SK-N-SH (cell line): ENCODE results near the gene AFAP1L1. TPM values are rescaled to one million over a fixed set of nuclear protein-coding genes. Genes with fewer than 3 reads are reported as not detected.
"Not testable (repeated sequence)": the region's sequence is repeated elsewhere in the genome, so short reads cannot be mapped to it uniquely, and the experiment has no call there.

Experiments used
- CTCF ChIA-PET: fragments of 300-600, 350-600 bp; formaldehyde crosslinking; extraction: SDS; loops from one replicate; lab custom pipeline; 2021; lab: Yijun Ruan, JAX
- POLR2A ChIA-PET: fragments of 350-600 bp; sonication (Branson Sonifier 250); formaldehyde crosslinking; extraction: SDS; loops from one replicate; lab custom pipeline; 2020; ENCODE audit warnings: antibody characterized with exemption, inconsistent platforms; lab: Yijun Ruan, JAX
- DNase-seq: peaks from one replicate; pipeline ENCODE4 v3.0.0; 2012
- H2AFZ ChIP-seq: fragments of 200-600 bp; sonication (generic); 2 replicates; pipeline ENCODE4 v1.8.1; 2016; ENCODE audit warnings: antibody characterized with exemption, mild to moderate bottlenecking, low read depth
- H3F3A ChIP-seq: fragments of 200-600 bp; sonication (generic); replicated peaks from 2 replicates; pipeline ENCODE3; 2016; ENCODE audit warnings: antibody characterized with exemption, mild to moderate bottlenecking; ENCODE audit not compliant: insufficient read depth
- H3K27ac ChIP-seq, 2 experiments: fragments of 200-500 bp in 1 of 2; fragments of 200-600 bp in 1 of 2; sonication (Bioruptor generic) in 1 of 2; sonication (generic), shearing (Covaris generic) in 1 of 2; 2 replicates each; pipeline versions ENCODE4 v1.5.1 to v1.6.1; 2014 to 2016; ENCODE audit warnings: low read depth in 2 of 2, inconsistent platforms in 1 of 2, low read length in 1 of 2, mild to moderate bottlenecking in 1 of 2, mixed read lengths in 1 of 2
- H3K27me3 ChIP-seq: fragments of 200-600 bp; sonication (generic), shearing (Covaris generic); 2 replicates; pipeline ENCODE4 v1.6.1; 2016; ENCODE audit warnings: mixed run types; ENCODE audit not compliant: insufficient read depth
- H3K36me3 ChIP-seq, 2 experiments: fragments of 200-500 bp in 1 of 2; fragments of 200-600 bp in 1 of 2; sonication (Bioruptor generic) in 1 of 2; sonication (generic) in 1 of 2; replicated peaks in 1 of 2; 2 replicates each; pipeline versions ENCODE3 to v1.5.1; 2014 to 2016; ENCODE audit warnings: low read length in 1 of 2, mild to moderate bottlenecking in 1 of 2; ENCODE audit not compliant: insufficient read depth in 2 of 2, control insufficient read depth in 1 of 2
- H3K4me1 ChIP-seq, 2 experiments: fragments of 200-500 bp in 1 of 2; fragments of 200-600 bp in 1 of 2; sonication (Bioruptor generic) in 1 of 2; sonication (generic), shearing (Covaris generic) in 1 of 2; 2 replicates each; pipeline versions ENCODE4 v1.5.1 to v1.6.1; 2014 to 2016; ENCODE audit warnings: low read depth in 1 of 2, low read length in 1 of 2, mixed run types in 1 of 2; ENCODE audit not compliant: insufficient read depth in 2 of 2, control insufficient read depth in 1 of 2
- H3K4me2 ChIP-seq: fragments of 200-600 bp; sonication (generic), shearing (Covaris generic); 2 replicates; pipeline ENCODE4 v1.6.1; 2017; ENCODE audit warnings: mixed run types
- H3K4me3 ChIP-seq, 2 experiments: fragments of 200-500 bp in 1 of 2; fragments of 200-600 bp in 1 of 2; sonication (Bioruptor generic) in 1 of 2; sonication (generic), shearing (Covaris generic) in 1 of 2; 2 replicates each; pipeline versions ENCODE4 v1.5.1 to v1.8.1; 2014 to 2016; ENCODE audit warnings: low read depth in 2 of 2, inconsistent platforms in 1 of 2, low read length in 1 of 2, mild to moderate bottlenecking in 1 of 2, mixed read lengths in 1 of 2, moderate library complexity in 1 of 2
- H3K79me2 ChIP-seq: fragments of 200-600 bp; sonication (generic); 2 replicates; pipeline ENCODE4 v1.8.1; 2017; ENCODE audit warnings: mild to moderate bottlenecking; ENCODE audit not compliant: insufficient read depth
- H3K9ac ChIP-seq: fragments of 200-600 bp; sonication (generic); 2 replicates; pipeline ENCODE4 v1.6.1; 2017; ENCODE audit warnings: mixed run types
- H3K9me2 ChIP-seq: fragments of 200-600 bp; sonication (generic); 2 replicates; pipeline ENCODE4 v1.6.1; 2017; ENCODE audit warnings: mixed run types
- H3K9me3 ChIP-seq: fragments of 200-600 bp; sonication (generic); 2 replicates; pipeline ENCODE4 v1.6.1; 2017; ENCODE audit warnings: mixed run types, mild to moderate bottlenecking, moderate library complexity
- H4K20me1 ChIP-seq: fragments of 200-600 bp; sonication (generic); 2 replicates; pipeline ENCODE4 v1.6.1; 2017; ENCODE audit warnings: mild to moderate bottlenecking, mixed run types; ENCODE audit not compliant: insufficient read depth
- GABPA ChIP-seq: IDR thresholded peaks from 2 replicates; pipeline ENCODE4 v1.4.0; 2012; ENCODE audit warnings: low read depth, mild to moderate bottlenecking
- MAX ChIP-seq: IDR thresholded peaks from 2 replicates; pipeline ENCODE4 v1.4.0; 2012; ENCODE audit warnings: low read depth
- NFIC ChIP-seq: IDR thresholded peaks from 2 replicates; pipeline ENCODE4 v1.4.0; 2012; ENCODE audit warnings: borderline replicate concordance
- PBX3 ChIP-seq: IDR thresholded peaks from 2 replicates; pipeline ENCODE4; 2012
- RAD21 ChIP-seq: IDR thresholded peaks from 2 replicates; pipeline ENCODE4 v1.6.1; 2012; ENCODE audit warnings: mild to moderate bottlenecking, low read length
- RCOR1 ChIP-seq: fragments of 150-350 bp; IDR thresholded peaks from 2 replicates; pipeline ENCODE4 v1.6.1; 2017; ENCODE audit warnings: antibody characterized with exemption, low read length
- RFX5 ChIP-seq: IDR thresholded peaks from 2 replicates; pipeline ENCODE4 v1.6.1; 2012; ENCODE audit warnings: mild to moderate bottlenecking, improper control_type of control experiment, low read length
- RXRA ChIP-seq: IDR thresholded peaks from 2 replicates; pipeline ENCODE4 v1.4.0; 2012; ENCODE audit warnings: low read depth, mild to moderate bottlenecking, borderline replicate concordance
- WGBS: methylation state at CpG from one replicate; pipeline ENCODE4 v1.1.6; 2017; ENCODE audit warnings: low lambda C conversion rate; 5-methylcytosine and 5-hydroxymethylcytosine counted together
- polyA plus RNA-seq, 3 experiments: library from polyadenylated mRNA; depleted of rRNA; stranded (reverse); fragments of >200 nt; gene quantifications; 2 replicates each; pipeline ENCODE4 v1.2.3, GENCODE V29; 2012
- TF ChIP-seq, protein P1 (sequence below): IDR thresholded peaks from 2 replicates; pipeline ENCODE4 v1.4.0; 2012; ENCODE audit warnings: low read depth, borderline replicate concordance
- TF ChIP-seq, protein P2 (sequence below): IDR thresholded peaks from 2 replicates; pipeline ENCODE4 v1.4.0; 2012; ENCODE audit warnings: low read depth, borderline replicate concordance

AFAP1L1 gene
- polyA plus RNA-seq, 1 of the 3 experiments (the other 2 are of a cell fraction) = 0.82 TPM

DNA sequence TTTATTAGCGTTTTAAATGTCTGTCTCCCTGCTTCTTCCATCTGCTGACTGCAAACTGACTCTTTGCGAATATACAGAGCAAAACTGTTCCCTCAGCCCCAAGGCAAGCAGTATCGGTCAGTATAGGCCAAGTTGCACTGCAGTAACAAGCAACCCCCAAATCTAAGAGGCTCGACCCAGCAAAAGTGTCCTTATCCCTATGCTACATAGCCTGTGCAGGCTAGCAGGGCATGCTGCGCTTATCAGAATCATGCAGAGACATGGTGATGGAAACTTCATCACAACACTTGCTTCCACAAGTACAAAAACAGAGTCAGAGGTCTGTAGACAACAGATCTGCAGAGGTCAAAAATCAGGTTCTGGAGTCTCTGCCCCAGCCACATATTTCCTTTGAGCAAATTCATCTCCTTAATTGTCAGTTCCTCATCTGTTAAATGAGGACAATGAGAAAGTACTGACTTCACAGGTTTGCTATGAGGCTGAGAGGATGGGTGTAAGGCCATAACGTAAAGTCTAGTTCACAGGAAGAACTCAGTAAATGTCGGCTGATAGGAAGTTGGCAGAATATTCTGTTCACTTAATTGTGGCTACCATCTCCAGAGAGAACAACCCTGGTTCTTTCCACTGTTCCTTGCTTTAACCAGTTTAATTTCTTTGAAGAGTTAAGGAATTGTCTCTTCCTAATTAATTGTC lies 117.0 kb downstream of the AFAP1L1 start (continued):
- no peak for TF ChIP-seq MAX
- no peak for TF ChIP-seq RCOR1

GRCh38 chr5:149389552-149390495 lies 118.2 kb downstream of the AFAP1L1 start:
- peaks cover 4% of the 10 kb centered on the region for H3F3A ChIP-seq
- no peak for DNase-seq
- ChIA-PET POLR2A (no interaction called here), CTCF (interaction anchor here (0.8 to 41.4 kb wide), 5 partner anchors 8 to 162 kb away, joined by 3 to 1751 read pairs (median 3); no protein-coding TSS in a partner anchor)
- H3K9ac ChIP-seq = no peak overlapping the region
- H3K36me3 ChIP-seq = no peaks in the 10 kb centered on the region
- no peaks in the 10 kb centered on the region for H3K79me2 ChIP-seq
- H3K4me2 ChIP-seq = no peak overlapping the region
- TF ChIP-seq, protein P1, sequence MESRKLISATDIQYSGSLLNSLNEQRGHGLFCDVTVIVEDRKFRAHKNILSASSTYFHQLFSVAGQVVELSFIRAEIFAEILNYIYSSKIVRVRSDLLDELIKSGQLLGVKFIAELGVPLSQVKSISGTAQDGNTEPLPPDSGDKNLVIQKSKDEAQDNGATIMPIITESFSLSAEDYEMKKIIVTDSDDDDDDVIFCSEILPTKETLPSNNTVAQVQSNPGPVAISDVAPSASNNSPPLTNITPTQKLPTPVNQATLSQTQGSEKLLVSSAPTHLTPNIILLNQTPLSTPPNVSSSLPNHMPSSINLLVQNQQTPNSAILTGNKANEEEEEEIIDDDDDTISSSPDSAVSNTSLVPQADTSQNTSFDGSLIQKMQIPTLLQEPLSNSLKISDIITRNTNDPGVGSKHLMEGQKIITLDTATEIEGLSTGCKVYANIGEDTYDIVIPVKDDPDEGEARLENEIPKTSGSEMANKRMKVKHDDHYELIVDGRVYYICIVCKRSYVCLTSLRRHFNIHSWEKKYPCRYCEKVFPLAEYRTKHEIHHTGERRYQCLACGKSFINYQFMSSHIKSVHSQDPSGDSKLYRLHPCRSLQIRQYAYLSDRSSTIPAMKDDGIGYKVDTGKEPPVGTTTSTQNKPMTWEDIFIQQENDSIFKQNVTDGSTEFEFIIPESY = no peak
- TF ChIP-seq RAD21 (no peak), MAX (no peak), NFIC (no peak), RFX5 (no peak), GABPA (no peak), RXRA (no peak), PBX3 (no peak)
- TF ChIP-seq, protein P2, sequence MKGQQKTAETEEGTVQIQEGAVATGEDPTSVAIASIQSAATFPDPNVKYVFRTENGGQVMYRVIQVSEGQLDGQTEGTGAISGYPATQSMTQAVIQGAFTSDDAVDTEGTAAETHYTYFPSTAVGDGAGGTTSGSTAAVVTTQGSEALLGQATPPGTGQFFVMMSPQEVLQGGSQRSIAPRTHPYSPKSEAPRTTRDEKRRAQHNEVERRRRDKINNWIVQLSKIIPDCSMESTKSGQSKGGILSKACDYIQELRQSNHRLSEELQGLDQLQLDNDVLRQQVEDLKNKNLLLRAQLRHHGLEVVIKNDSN = no peak
- H3K4me1 ChIP-seq = peaks cover 0 to 15% of the 10 kb centered on the region in 2 experiments; a peak in 2 of 4 replicates
- no peaks in the 10 kb centered on the region for H4K20me1 ChIP-seq
- no peaks in the 10 kb centered on the region for H3K27me3 ChIP-seq
- H3K4me3 ChIP-seq = no peak overlapping the region
- 70% methylated on average over 10 of the region's 11 CpGs for WGBS
- H2AFZ ChIP-seq = no peak overlapping the region
- H3K9me3 ChIP-seq = no peaks in the 10 kb centered on the region
- H3K27ac ChIP-seq = no peak overlapping the region
- H3K9me2 ChIP-seq = no peaks in the 10 kb centered on the region

DNA sequence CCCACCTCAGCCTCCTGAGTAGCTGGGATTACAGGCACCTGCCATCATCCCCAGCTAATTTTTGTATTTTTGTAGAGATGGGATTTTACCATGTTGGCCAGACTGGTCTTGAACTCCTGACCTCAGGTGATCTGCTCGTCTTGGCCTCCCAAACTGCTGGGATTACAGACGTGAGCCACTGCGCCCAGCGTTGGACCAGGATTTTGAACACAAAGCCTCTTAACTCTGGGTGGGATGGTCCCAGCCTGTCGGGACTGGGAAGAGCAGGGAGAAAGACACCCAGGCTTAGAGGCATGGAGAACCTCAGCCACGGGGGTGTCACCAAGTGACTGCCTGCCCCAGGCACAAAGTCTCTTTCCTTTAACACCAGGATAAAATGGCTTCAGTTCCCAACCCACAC lies 119.4 kb downstream of the AFAP1L1 start:
- H3K9ac ChIP-seq, DNase-seq, H3K9me2 ChIP-seq, H2AFZ ChIP-seq, H3F3A ChIP-seq, H3K9me3 ChIP-seq, H3K27me3 ChIP-seq, H3K79me2 ChIP-seq, H3K36me3 ChIP-seq, H3K27ac ChIP-seq, H3K4me3 ChIP-seq, H3K4me1 ChIP-seq, H3K4me2 ChIP-seq, POLR2A ChIA-PET, H4K20me1 ChIP-seq: not testable (repeated sequence)
- CTCF ChIA-PET = interaction anchor here (0.9 to 41.4 kb wide), 4 partner anchors 9 to 32 kb away, joined by 3 to 1751 read pairs (median 8); no protein-coding TSS in a partner anchor
- WGBS = 80% methylated on average over 6 of the region's 6 CpGs
